H1 (cell line): ENCODE data around the gene INPP4B. TPM values are rescaled to one million over a fixed set of nuclear protein-coding genes. Genes with fewer than 3 reads are reported as not detected.

ENCODE experiments used
- CTCF ChIA-PET: fragments of 300-600 bp; sonication (Branson Sonifier 250); formaldehyde crosslinking; loops from one replicate; lab custom pipeline; 2021; ENCODE audit not compliant: partially characterized antibody; lab: Charles Lee
- POLR2A ChIA-PET: fragments of 300-600 bp; sonication (Branson Sonifier 250); formaldehyde crosslinking; loops from one replicate; lab custom pipeline; 2021; ENCODE audit warnings: inconsistent platforms; ENCODE audit not compliant: partially characterized antibody; lab: Charles Lee
- DNase-seq, 2 experiments: peaks; one replicate each; pipeline versions ENCODE4 v3.0.0 to v3.0.0-alpha.2; 2010 to 2022; ENCODE audit warnings: low spot score in 2 of 2, low read depth in 1 of 2, mixed read lengths in 1 of 2
- FAIRE-seq: peaks from 2 replicates; lab custom pipeline; 2011; peaks lifted over from hg19 to GRCh38; lab: Jason Lieb, UNC
- H2AFZ ChIP-seq: 2 replicates; pipeline ENCODE4 v1.8.1; 2012; ENCODE audit warnings: low read length, inconsistent platforms
- H2AK5ac ChIP-seq: 2 replicates; pipeline ENCODE4 v1.6.1; 2013; ENCODE audit warnings: low read depth, low read length
- H2BK120ac ChIP-seq: replicated peaks from 2 replicates; pipeline ENCODE3; 2013; ENCODE audit warnings: low read depth, low read length, inconsistent platforms
- H2BK12ac ChIP-seq: 2 replicates; pipeline ENCODE4 v1.6.1; 2013; ENCODE audit warnings: low read depth, low read length
- H2BK15ac ChIP-seq: 2 replicates; pipeline ENCODE4 v1.6.1; 2013; ENCODE audit warnings: low read length
- H2BK20ac ChIP-seq: 2 replicates; pipeline ENCODE4 v1.6.1; 2013; ENCODE audit warnings: low read length
- H2BK5ac ChIP-seq: 2 replicates; pipeline ENCODE4 v1.6.1; 2013; ENCODE audit warnings: low read depth, low read length
- H3K14ac ChIP-seq: 2 replicates; pipeline ENCODE4 v1.6.1; 2013; ENCODE audit warnings: inconsistent platforms; ENCODE audit not compliant: insufficient read length
- H3K18ac ChIP-seq: 2 replicates; pipeline ENCODE4 v1.6.1; 2013; ENCODE audit warnings: low read length; ENCODE audit errors: extremely low read depth
- H3K23ac ChIP-seq: 2 replicates; pipeline ENCODE4 v1.6.1; 2013; ENCODE audit warnings: inconsistent platforms; ENCODE audit not compliant: insufficient read length
- H3K23me2 ChIP-seq: 2 replicates; pipeline ENCODE4 v1.6.1; 2013; ENCODE audit warnings: low read depth, low read length
- H3K27ac ChIP-seq: 2 replicates; pipeline ENCODE4 v1.6.1; 2011; ENCODE audit warnings: low read depth, low read length, inconsistent platforms
- H3K27me3 ChIP-seq, 4 experiments: replicated peaks in 1 of 4; 1 replicate in 1 of 4; 2 replicates in 3 of 4; pipeline versions ENCODE4 v1.6.1 to v1.8.1; 2011 to 2013; ENCODE audit warnings: low read length in 3 of 4, mild to moderate bottlenecking in 3 of 4, inconsistent platforms in 2 of 4, mixed read lengths in 2 of 4, moderate library complexity in 1 of 4; ENCODE audit not compliant: control insufficient read depth in 3 of 4, insufficient read depth in 3 of 4; ENCODE audit errors: extremely low read depth in 1 of 4
- H3K36me3 ChIP-seq, 4 experiments: 2 replicates each; pipeline versions ENCODE4 v1.6.1 to v1.8.1; 2011 to 2013; ENCODE audit warnings: mild to moderate bottlenecking in 4 of 4, low read length in 3 of 4, moderate library complexity in 2 of 4, control low read depth in 1 of 4, inconsistent platforms in 1 of 4; ENCODE audit not compliant: insufficient read depth in 4 of 4, control insufficient read depth in 2 of 4
- H3K4ac ChIP-seq: replicated peaks from 2 replicates; pipeline ENCODE3; 2013; ENCODE audit warnings: low read length, low read depth, mixed read lengths, inconsistent platforms; ENCODE audit not compliant: insufficient read length
- H3K4me1 ChIP-seq, 4 experiments: replicated peaks in 1 of 4; 1 replicate in 1 of 4; 2 replicates in 3 of 4; pipeline versions ENCODE4 v1.6.1 to v1.8.1; 2011 to 2013; ENCODE audit warnings: low read length in 3 of 4, inconsistent platforms in 2 of 4, mixed read lengths in 1 of 4; ENCODE audit not compliant: insufficient read depth in 4 of 4, control insufficient read depth in 3 of 4
- H3K4me2 ChIP-seq, 2 experiments: 2 replicates each; pipeline versions ENCODE4 v1.6.1 to v1.8.1; 2011 to 2013; ENCODE audit warnings: low read depth in 2 of 2, low read length in 2 of 2, control low read depth in 1 of 2, inconsistent platforms in 1 of 2, mild to moderate bottlenecking in 1 of 2; ENCODE audit not compliant: insufficient read depth in 1 of 2
- H3K4me3 ChIP-seq, 4 experiments: fragments of 200-600, 300-600 bp in 1 of 4; sonication (generic), shearing (Covaris generic), sonication (Bioruptor Twin) in 1 of 4; 2 replicates each; pipeline versions ENCODE4 v1.5.1 to v1.8.1; 2011 to 2016; ENCODE audit warnings: low read length in 4 of 4, low read depth in 3 of 4, control low read depth in 2 of 4, inconsistent platforms in 2 of 4, mild to moderate bottlenecking in 2 of 4, mixed read lengths in 1 of 4, moderate library complexity in 1 of 4; ENCODE audit not compliant: insufficient read depth in 2 of 4; ENCODE audit errors: extremely low read depth in 1 of 4
- H3K56ac ChIP-seq: replicated peaks from 2 replicates; pipeline ENCODE3; 2013; ENCODE audit warnings: low read depth, mild to moderate bottlenecking, mixed read lengths, low read length, inconsistent platforms; ENCODE audit not compliant: insufficient read length
- H3K79me1 ChIP-seq: 2 replicates; pipeline ENCODE4 v1.6.1; 2013; ENCODE audit warnings: low read depth, low read length, control low read depth
- H3K79me2 ChIP-seq, 2 experiments: 2 replicates each; pipeline versions ENCODE4 v1.6.1 to v1.8.1; 2012 to 2013; ENCODE audit warnings: low read length in 2 of 2, mild to moderate bottlenecking in 2 of 2, inconsistent platforms in 1 of 2; ENCODE audit not compliant: insufficient read depth in 2 of 2, control insufficient read depth in 1 of 2
- H3K9ac ChIP-seq, 4 experiments: replicated peaks in 1 of 4; 1 replicate in 1 of 4; 2 replicates in 3 of 4; pipeline versions ENCODE4 v1.6.1 to v1.8.1; 2011 to 2013; ENCODE audit warnings: low read depth in 3 of 4, low read length in 3 of 4, control low read depth in 2 of 4, mild to moderate bottlenecking in 2 of 4, moderate library complexity in 2 of 4, inconsistent platforms in 1 of 4; ENCODE audit errors: extremely low read depth in 1 of 4
- H3K9me3 ChIP-seq, 2 experiments: 2 replicates each; pipeline versions ENCODE4 v1.6.1 to v1.8.1; 2012 to 2013; ENCODE audit warnings: mild to moderate bottlenecking in 2 of 2, moderate library complexity in 2 of 2, control low read depth in 1 of 2, inconsistent platforms in 1 of 2, low read depth in 1 of 2, low read length in 1 of 2, mixed read lengths in 1 of 2; ENCODE audit not compliant: insufficient read depth in 2 of 2
- H4K20me1 ChIP-seq, 2 experiments: replicated peaks in 1 of 2; 2 replicates each; pipeline versions ENCODE3 to v1.8.1; 2011 to 2013; ENCODE audit warnings: inconsistent platforms in 2 of 2, low read length in 2 of 2, mild to moderate bottlenecking in 1 of 2; ENCODE audit not compliant: insufficient read depth in 2 of 2, control insufficient read depth in 1 of 2
- H4K5ac ChIP-seq: 2 replicates; pipeline ENCODE4 v1.6.1; 2013; ENCODE audit warnings: low read length, low read depth, mixed read lengths, inconsistent platforms; ENCODE audit not compliant: insufficient read length
- H4K8ac ChIP-seq: 2 replicates; pipeline ENCODE4 v1.8.0; 2013; ENCODE audit warnings: mild to moderate bottlenecking, moderate library complexity, low read length, inconsistent platforms; ENCODE audit not compliant: insufficient read depth; ENCODE audit errors: extremely low read depth
- H4K91ac ChIP-seq: replicated peaks from 2 replicates; pipeline ENCODE3; 2013; ENCODE audit warnings: low read length, mixed read lengths, inconsistent platforms; ENCODE audit not compliant: insufficient read length
- CBX8 ChIP-seq: fragments of 300-800, 300-1000 bp; sonication (generic); IDR thresholded peaks from 2 replicates; pipeline ENCODE4 v1.7.1; 2016; ENCODE audit warnings: low read depth, low read length, borderline replicate concordance
- GABPA ChIP-seq: IDR thresholded peaks from 2 replicates; pipeline ENCODE4 v1.6.1; 2011; ENCODE audit warnings: mild to moderate bottlenecking, low read length, moderate library complexity, borderline replicate concordance; ENCODE audit not compliant: insufficient read depth
- NANOG ChIP-seq: IDR thresholded peaks from 2 replicates; pipeline ENCODE4 v1.6.1; 2011; ENCODE audit warnings: low read length, low read depth, mild to moderate bottlenecking, inconsistent platforms; ENCODE audit not compliant: insufficient read depth, poor library complexity, severe bottlenecking
- NRF1 ChIP-seq: IDR thresholded peaks from 2 replicates; pipeline ENCODE4 v1.6.1; 2011; ENCODE audit warnings: mild to moderate bottlenecking, low read depth, low read length, improper control_type of control experiment
- POLR2AphosphoS5 ChIP-seq: IDR thresholded peaks from 2 replicates; pipeline ENCODE4 v1.6.1; 2011; ENCODE audit warnings: low read depth, low read length
- POU5F1 ChIP-seq: IDR thresholded peaks from 2 replicates; pipeline ENCODE4 v1.6.1; 2011; ENCODE audit warnings: low read depth, mild to moderate bottlenecking, low read length, moderate library complexity
- SIN3A ChIP-seq, 2 experiments: IDR thresholded peaks in 1 of 2; conservative IDR thresholded peaks in 1 of 2; 2 replicates each; pipeline ENCODE4 v1.6.1; 2011 to 2012; ENCODE audit warnings: low read length in 2 of 2, improper control_type of control experiment in 1 of 2, low read depth in 1 of 2, mild to moderate bottlenecking in 1 of 2
- SIX5 ChIP-seq: IDR thresholded peaks from 2 replicates; pipeline ENCODE4 v1.6.1; 2011; ENCODE audit warnings: mild to moderate bottlenecking, low read depth, low read length
- SP1 ChIP-seq: IDR thresholded peaks from 2 replicates; pipeline ENCODE4 v1.6.1; 2011; ENCODE audit warnings: low read depth, low read length
- SRF ChIP-seq: IDR thresholded peaks from 2 replicates; pipeline ENCODE4 v1.6.1; 2011; ENCODE audit warnings: mild to moderate bottlenecking, low read depth, low read length, moderate library complexity
- TBP ChIP-seq: IDR thresholded peaks from 2 replicates; pipeline ENCODE4 v1.6.1; 2011; ENCODE audit warnings: low read depth, low read length, improper control_type of control experiment
- USF2 ChIP-seq: IDR thresholded peaks from 2 replicates; pipeline ENCODE4 v1.6.1; 2011; ENCODE audit warnings: low read length, improper control_type of control experiment
- polyA plus RNA-seq, 7 experiments: library from polyadenylated mRNA; depleted of rRNA in 3 of 7; stranded (reverse) in 5 of 7; unstranded in 2 of 7; fragments of >200 nt in 5 of 7; fragments of 200-250 nt in 2 of 7; gene quantifications; 1 replicate in 5 of 7; 2 replicates in 1 of 7; 4 replicates in 1 of 7; pipeline versions ENCODE4 v1.2.1 to v1.2.3, GENCODE V29; 2011 to 2013; ENCODE audit warnings: missing spikeins in 2 of 7, mixed read lengths in 2 of 7
- total RNA-seq: library from RNA; stranded (reverse); fragmentation: NEBNext Ultra II Directional; extraction: Animal tissue kit (Norgen Biotek cat#: 25700); gene quantifications from 2 replicates; pipeline ENCODE4 v1.2.1, GENCODE V29; 2021

Gene INPP4B
- total and polyA plus RNA-seq, 2 of the 8 experiments (the other 6 are each of a cell fraction or from before 2014, with no cell fraction given): 0.11 to 0.54 TPM

GRCh38 chr4:142366769-142367181, 479.3 kb downstream of the INPP4B start:
- no peak overlapping the region for H2AK5ac ChIP-seq
- H3K9ac ChIP-seq: no peak overlapping the region
- no peaks in the 10 kb centered on the region for H3K79me2 ChIP-seq
- no peak overlapping the region; the same call in 1 of the 2 replicates for H2AFZ ChIP-seq
- H3K9me3 ChIP-seq: no peaks in the 10 kb centered on the region; a peak in 1 of 4 replicates
- no peak overlapping the region for H3K23ac ChIP-seq
- no peak overlapping the region for H2BK20ac ChIP-seq
- H3K23me2 ChIP-seq: peaks cover 2% of the 10 kb centered on the region; the same call in 1 of the 2 replicates
- no peak overlapping the region for H3K18ac ChIP-seq
- H4K20me1 ChIP-seq: no peaks in the 10 kb centered on the region
- no peak for FAIRE-seq
- H3K27me3 ChIP-seq: no peaks in the 10 kb centered on the region
- H2BK120ac ChIP-seq: no peak overlapping the region
- no peaks in the 10 kb centered on the region for H3K36me3 ChIP-seq
- H3K4ac ChIP-seq: no peak overlapping the region
- H3K4me1 ChIP-seq: peaks cover 0 to 6% (median 3%) of the 10 kb centered on the region in 4 experiments; a peak in 2 of 7 replicates
- H4K8ac ChIP-seq: no peak overlapping the region
- DNase-seq: no peak
- H3K56ac ChIP-seq: no peak overlapping the region
- no peak overlapping the region for H3K4me3 ChIP-seq
- ChIA-PET POLR2A (no interaction called here), CTCF (interaction anchor here (0.6 to 0.9 kb wide), 5 partner anchors 12 to 474 kb away, joined by 3 to 4 read pairs (median 3); no protein-coding TSS in a partner anchor)
- H3K14ac ChIP-seq: no peak overlapping the region
- H3K27ac ChIP-seq: no peak overlapping the region
- H2BK5ac ChIP-seq: no peak overlapping the region
- H2BK12ac ChIP-seq: no peak overlapping the region
- no peak overlapping the region for H4K5ac ChIP-seq
- H3K4me2 ChIP-seq: no peak overlapping the region
- no peak overlapping the region for H2BK15ac ChIP-seq
- H4K91ac ChIP-seq: no peak overlapping the region
- H3K79me1 ChIP-seq: no peaks in the 10 kb centered on the region
- TF ChIP-seq SIN3A (conservative IDR thresholded peaks at IDR 0.05 in 1 of 2, IDR thresholded peaks at IDR 0.05 in 1 of 2; ENCODE audit: low read depth in 1 of 2, low read length in 2 of 2) (no peak), POU5F1 (no peak), POLR2AphosphoS5 (no peak), NANOG (no peak), NRF1 (no peak), GABPA (no peak), SP1 (no peak), SIX5 (no peak), SRF (no peak), CBX8 (no peak), TBP (no peak), USF2 (no peak)
